H1 (cell line): Measurements from ENCODE around the gene TUBGCP3. TPM values are rescaled to one million over a fixed set of nuclear protein-coding genes. Genes with fewer than 3 reads are reported as not detected.

Source experiments
- CTCF ChIA-PET: fragments of 300-600 bp; sonication (Branson Sonifier 250); formaldehyde crosslinking; loops from one replicate; lab custom pipeline; 2021; ENCODE audit not compliant: partially characterized antibody; lab: Charles Lee
- POLR2A ChIA-PET: fragments of 300-600 bp; sonication (Branson Sonifier 250); formaldehyde crosslinking; loops from one replicate; lab custom pipeline; 2021; ENCODE audit warnings: inconsistent platforms; ENCODE audit not compliant: partially characterized antibody; lab: Charles Lee
- DNase-seq, 2 experiments: peaks; one replicate each; pipeline versions ENCODE4 v3.0.0 to v3.0.0-alpha.2; 2010 to 2022; ENCODE audit warnings: low spot score in 2 of 2, low read depth in 1 of 2, mixed read lengths in 1 of 2
- FAIRE-seq: peaks from 2 replicates; lab custom pipeline; 2011; peaks lifted over from hg19 to GRCh38; lab: Jason Lieb, UNC
- H2AFZ ChIP-seq: 2 replicates; pipeline ENCODE4 v1.8.1; 2012; ENCODE audit warnings: low read length, inconsistent platforms
- H2AK5ac ChIP-seq: 2 replicates; pipeline ENCODE4 v1.6.1; 2013; ENCODE audit warnings: low read depth, low read length
- H2BK120ac ChIP-seq: replicated peaks from 2 replicates; pipeline ENCODE3; 2013; ENCODE audit warnings: low read depth, low read length, inconsistent platforms
- H2BK12ac ChIP-seq: 2 replicates; pipeline ENCODE4 v1.6.1; 2013; ENCODE audit warnings: low read depth, low read length
- H2BK15ac ChIP-seq: 2 replicates; pipeline ENCODE4 v1.6.1; 2013; ENCODE audit warnings: low read length
- H2BK20ac ChIP-seq: 2 replicates; pipeline ENCODE4 v1.6.1; 2013; ENCODE audit warnings: low read length
- H2BK5ac ChIP-seq: 2 replicates; pipeline ENCODE4 v1.6.1; 2013; ENCODE audit warnings: low read depth, low read length
- H3K14ac ChIP-seq: 2 replicates; pipeline ENCODE4 v1.6.1; 2013; ENCODE audit warnings: inconsistent platforms; ENCODE audit not compliant: insufficient read length
- H3K18ac ChIP-seq: 2 replicates; pipeline ENCODE4 v1.6.1; 2013; ENCODE audit warnings: low read length; ENCODE audit errors: extremely low read depth
- H3K23ac ChIP-seq: 2 replicates; pipeline ENCODE4 v1.6.1; 2013; ENCODE audit warnings: inconsistent platforms; ENCODE audit not compliant: insufficient read length
- H3K23me2 ChIP-seq: 2 replicates; pipeline ENCODE4 v1.6.1; 2013; ENCODE audit warnings: low read depth, low read length
- H3K27ac ChIP-seq: 2 replicates; pipeline ENCODE4 v1.6.1; 2011; ENCODE audit warnings: low read depth, low read length, inconsistent platforms
- H3K27me3 ChIP-seq, 4 experiments: replicated peaks in 1 of 4; 1 replicate in 1 of 4; 2 replicates in 3 of 4; pipeline versions ENCODE4 v1.6.1 to v1.8.1; 2011 to 2013; ENCODE audit warnings: low read length in 3 of 4, mild to moderate bottlenecking in 3 of 4, inconsistent platforms in 2 of 4, mixed read lengths in 2 of 4, moderate library complexity in 1 of 4; ENCODE audit not compliant: control insufficient read depth in 3 of 4, insufficient read depth in 3 of 4; ENCODE audit errors: extremely low read depth in 1 of 4
- H3K36me3 ChIP-seq, 4 experiments: 2 replicates each; pipeline versions ENCODE4 v1.6.1 to v1.8.1; 2011 to 2013; ENCODE audit warnings: mild to moderate bottlenecking in 4 of 4, low read length in 3 of 4, moderate library complexity in 2 of 4, control low read depth in 1 of 4, inconsistent platforms in 1 of 4; ENCODE audit not compliant: insufficient read depth in 4 of 4, control insufficient read depth in 2 of 4
- H3K4ac ChIP-seq: replicated peaks from 2 replicates; pipeline ENCODE3; 2013; ENCODE audit warnings: low read length, low read depth, mixed read lengths, inconsistent platforms; ENCODE audit not compliant: insufficient read length
- H3K4me1 ChIP-seq, 4 experiments: replicated peaks in 1 of 4; 1 replicate in 1 of 4; 2 replicates in 3 of 4; pipeline versions ENCODE4 v1.6.1 to v1.8.1; 2011 to 2013; ENCODE audit warnings: low read length in 3 of 4, inconsistent platforms in 2 of 4, mixed read lengths in 1 of 4; ENCODE audit not compliant: insufficient read depth in 4 of 4, control insufficient read depth in 3 of 4
- H3K4me2 ChIP-seq, 2 experiments: 2 replicates each; pipeline versions ENCODE4 v1.6.1 to v1.8.1; 2011 to 2013; ENCODE audit warnings: low read depth in 2 of 2, low read length in 2 of 2, control low read depth in 1 of 2, inconsistent platforms in 1 of 2, mild to moderate bottlenecking in 1 of 2; ENCODE audit not compliant: insufficient read depth in 1 of 2
- H3K4me3 ChIP-seq, 4 experiments: fragments of 200-600, 300-600 bp in 1 of 4; sonication (generic), shearing (Covaris generic), sonication (Bioruptor Twin) in 1 of 4; 2 replicates each; pipeline versions ENCODE4 v1.5.1 to v1.8.1; 2011 to 2016; ENCODE audit warnings: low read length in 4 of 4, low read depth in 3 of 4, control low read depth in 2 of 4, inconsistent platforms in 2 of 4, mild to moderate bottlenecking in 2 of 4, mixed read lengths in 1 of 4, moderate library complexity in 1 of 4; ENCODE audit not compliant: insufficient read depth in 2 of 4; ENCODE audit errors: extremely low read depth in 1 of 4
- H3K56ac ChIP-seq: replicated peaks from 2 replicates; pipeline ENCODE3; 2013; ENCODE audit warnings: low read depth, mild to moderate bottlenecking, mixed read lengths, low read length, inconsistent platforms; ENCODE audit not compliant: insufficient read length
- H3K79me1 ChIP-seq: 2 replicates; pipeline ENCODE4 v1.6.1; 2013; ENCODE audit warnings: low read depth, low read length, control low read depth
- H3K79me2 ChIP-seq, 2 experiments: 2 replicates each; pipeline versions ENCODE4 v1.6.1 to v1.8.1; 2012 to 2013; ENCODE audit warnings: low read length in 2 of 2, mild to moderate bottlenecking in 2 of 2, inconsistent platforms in 1 of 2; ENCODE audit not compliant: insufficient read depth in 2 of 2, control insufficient read depth in 1 of 2
- H3K9ac ChIP-seq, 4 experiments: replicated peaks in 1 of 4; 1 replicate in 1 of 4; 2 replicates in 3 of 4; pipeline versions ENCODE4 v1.6.1 to v1.8.1; 2011 to 2013; ENCODE audit warnings: low read depth in 3 of 4, low read length in 3 of 4, control low read depth in 2 of 4, mild to moderate bottlenecking in 2 of 4, moderate library complexity in 2 of 4, inconsistent platforms in 1 of 4; ENCODE audit errors: extremely low read depth in 1 of 4
- H3K9me3 ChIP-seq, 2 experiments: 2 replicates each; pipeline versions ENCODE4 v1.6.1 to v1.8.1; 2012 to 2013; ENCODE audit warnings: mild to moderate bottlenecking in 2 of 2, moderate library complexity in 2 of 2, control low read depth in 1 of 2, inconsistent platforms in 1 of 2, low read depth in 1 of 2, low read length in 1 of 2, mixed read lengths in 1 of 2; ENCODE audit not compliant: insufficient read depth in 2 of 2
- H4K20me1 ChIP-seq, 2 experiments: replicated peaks in 1 of 2; 2 replicates each; pipeline versions ENCODE3 to v1.8.1; 2011 to 2013; ENCODE audit warnings: inconsistent platforms in 2 of 2, low read length in 2 of 2, mild to moderate bottlenecking in 1 of 2; ENCODE audit not compliant: insufficient read depth in 2 of 2, control insufficient read depth in 1 of 2
- H4K5ac ChIP-seq: 2 replicates; pipeline ENCODE4 v1.6.1; 2013; ENCODE audit warnings: low read length, low read depth, mixed read lengths, inconsistent platforms; ENCODE audit not compliant: insufficient read length
- H4K8ac ChIP-seq: 2 replicates; pipeline ENCODE4 v1.8.0; 2013; ENCODE audit warnings: mild to moderate bottlenecking, moderate library complexity, low read length, inconsistent platforms; ENCODE audit not compliant: insufficient read depth; ENCODE audit errors: extremely low read depth
- H4K91ac ChIP-seq: replicated peaks from 2 replicates; pipeline ENCODE3; 2013; ENCODE audit warnings: low read length, mixed read lengths, inconsistent platforms; ENCODE audit not compliant: insufficient read length
- CHD2 ChIP-seq: IDR thresholded peaks from 2 replicates; pipeline ENCODE4 v1.6.1; 2012; ENCODE audit warnings: low read length, improper control_type of control experiment
- GABPA ChIP-seq: IDR thresholded peaks from 2 replicates; pipeline ENCODE4 v1.6.1; 2011; ENCODE audit warnings: mild to moderate bottlenecking, low read length, moderate library complexity, borderline replicate concordance; ENCODE audit not compliant: insufficient read depth
- POLR2AphosphoS5 ChIP-seq: IDR thresholded peaks from 2 replicates; pipeline ENCODE4 v1.6.1; 2011; ENCODE audit warnings: low read depth, low read length
- RAD21 ChIP-seq, 2 experiments: IDR thresholded peaks in 1 of 2; conservative IDR thresholded peaks in 1 of 2; 2 replicates each; pipeline ENCODE4 v1.6.1; 2011; ENCODE audit warnings: low read depth in 2 of 2, low read length in 2 of 2, improper control_type of control experiment in 1 of 2, inconsistent platforms in 1 of 2, mild to moderate bottlenecking in 1 of 2, moderate library complexity in 1 of 2
- RNF2 ChIP-seq: fragments of 200-900, 300-1000 bp; sonication (generic); IDR thresholded peaks from 2 replicates; pipeline ENCODE4 v1.7.1; 2016; ENCODE audit warnings: borderline replicate concordance, low read depth, mild to moderate bottlenecking, antibody characterized with exemption, low read length; ENCODE audit not compliant: poor library complexity, severe bottlenecking; ENCODE audit errors: missing control alignments
- SIX5 ChIP-seq: IDR thresholded peaks from 2 replicates; pipeline ENCODE4 v1.6.1; 2011; ENCODE audit warnings: mild to moderate bottlenecking, low read depth, low read length
- SP4 ChIP-seq: IDR thresholded peaks from 2 replicates; pipeline ENCODE4 v1.6.1; 2012; ENCODE audit warnings: low read length, inconsistent platforms
- TBP ChIP-seq: IDR thresholded peaks from 2 replicates; pipeline ENCODE4 v1.6.1; 2011; ENCODE audit warnings: low read depth, low read length, improper control_type of control experiment
- WGBS, 2 experiments: shearing (Covaris generic) in 1 of 2; methylation state at CpG; one replicate each; pipeline versions ENCODE4 v1.1.6 to v1.1.7; 2013 to 2015; ENCODE audit warnings: low lambda C conversion rate in 2 of 2, mixed read lengths in 2 of 2, inconsistent platforms in 1 of 2, low coverage in 1 of 2, missing lambda C conversion rate in 1 of 2; ENCODE audit not compliant: insufficient replicate concordance in 2 of 2, insufficient coverage in 1 of 2, insufficient read length in 1 of 2; ENCODE audit errors: extremely low coverage in 1 of 2, missing lambda C conversion rate in 1 of 2; 5-methylcytosine and 5-hydroxymethylcytosine counted together
- polyA plus RNA-seq, 7 experiments: library from polyadenylated mRNA; depleted of rRNA in 3 of 7; stranded (reverse) in 5 of 7; unstranded in 2 of 7; fragments of >200 nt in 5 of 7; fragments of 200-250 nt in 2 of 7; gene quantifications; 1 replicate in 5 of 7; 2 replicates in 1 of 7; 4 replicates in 1 of 7; pipeline versions ENCODE4 v1.2.1 to v1.2.3, GENCODE V29; 2011 to 2013; ENCODE audit warnings: missing spikeins in 2 of 7, mixed read lengths in 2 of 7
- total RNA-seq: library from RNA; stranded (reverse); fragmentation: NEBNext Ultra II Directional; extraction: Animal tissue kit (Norgen Biotek cat#: 25700); gene quantifications from 2 replicates; pipeline ENCODE4 v1.2.1, GENCODE V29; 2021
- TF ChIP-seq, protein P1 (sequence below): IDR thresholded peaks from 2 replicates; pipeline ENCODE4 v1.6.1; 2011; ENCODE audit warnings: low read depth, mild to moderate bottlenecking, low read length; ENCODE audit not compliant: insufficient read depth

TUBGCP3 gene
- total and polyA plus RNA-seq, 2 of the 8 experiments (the other 6 are each of a cell fraction or from before 2014, with no cell fraction given) = 27.0 to 31.7 TPM

DNA sequence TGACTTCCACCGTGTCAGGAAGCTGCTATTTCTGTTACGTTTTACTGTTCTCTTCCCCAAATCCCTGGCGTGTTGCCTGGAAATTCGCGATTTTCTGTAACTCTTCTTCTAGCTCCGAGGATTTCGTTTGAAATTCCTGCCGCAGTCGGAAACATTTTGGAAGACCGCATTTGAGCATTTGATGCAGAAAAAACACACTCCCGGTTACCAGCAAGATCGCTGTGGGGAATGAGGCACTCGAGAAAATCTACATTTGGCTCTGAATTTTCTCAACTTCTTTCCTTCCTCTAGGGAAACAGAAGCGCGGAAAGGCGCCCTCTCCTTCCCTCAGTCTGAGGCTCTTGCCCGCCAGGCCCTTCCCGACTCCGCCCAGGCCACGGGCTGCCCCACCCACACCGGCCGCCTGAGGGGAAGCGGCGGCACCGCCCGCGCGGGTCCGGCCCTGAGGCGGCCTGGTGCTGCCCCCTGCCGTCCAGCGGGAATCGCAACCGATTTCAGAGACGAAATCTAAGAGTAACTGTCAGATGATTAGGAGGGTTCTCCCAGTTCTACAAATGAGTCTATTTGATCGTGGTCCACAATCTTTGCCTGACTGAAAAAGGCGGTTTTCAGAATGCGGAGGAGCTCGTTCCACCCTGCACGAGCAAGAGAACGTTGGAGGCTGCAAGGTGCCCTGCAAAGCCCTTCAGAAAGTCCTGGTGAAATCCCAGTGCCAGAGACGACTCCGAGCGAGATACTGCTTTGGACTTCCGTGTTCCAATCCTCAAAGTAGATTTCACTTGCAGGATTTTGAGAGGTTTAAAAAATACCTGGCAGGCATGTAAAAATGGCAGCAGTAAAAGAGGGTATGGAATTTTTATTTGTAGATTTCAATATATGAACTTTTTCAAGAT is 18.4 kb upstream of the TUBGCP3 start:
- H3K23ac ChIP-seq = no peak overlapping the region
- H3K9ac ChIP-seq = peak overlapping the region in 3 of 4 experiments; percentile 38 to 74 (median 58); a peak in 5 of 7 replicates
- H3K27ac ChIP-seq = peak overlapping the region; percentile 28; the same call in 1 of the 2 replicates
- peak overlapping the region; percentile 35 to 71 (median 50); a peak in 7 of 8 replicates for H3K4me3 ChIP-seq
- H2AK5ac ChIP-seq = no peak overlapping the region
- no peak overlapping the region for H3K14ac ChIP-seq
- H4K20me1 ChIP-seq = no peaks in the 10 kb centered on the region
- H3K79me2 ChIP-seq = no peaks in the 10 kb centered on the region
- H3K23me2 ChIP-seq = peaks cover 3% of the 10 kb centered on the region; the same call in 1 of the 2 replicates
- ChIA-PET POLR2A (interaction anchor here (0.9 to 2.4 kb wide), 7 partner anchors 9 to 105 kb away, joined by 3 to 14 read pairs (median 4); partner anchors contain the start of gene TUBGCP3), CTCF (interaction anchor here (0.6 to 2.7 kb wide), 22 partner anchors 9 to 252 kb away, joined by 3 to 14 read pairs (median 4); no protein-coding TSS in a partner anchor)
- 0 out of 2 replicates have a peak overlapping the region, but pooled peaks have one; percentile 9 for H2BK20ac ChIP-seq
- H3K27me3 ChIP-seq = peaks cover 0 to 6% (median 3%) of the 10 kb centered on the region in 4 experiments; a peak in 4 of 7 replicates
- no peaks in the 10 kb centered on the region for H3K9me3 ChIP-seq
- no peak overlapping the region for H2BK12ac ChIP-seq
- peak overlapping the region; percentile 42; the same call in 1 of the 2 replicates for H3K18ac ChIP-seq
- FAIRE-seq (no peak), DNase-seq (peak; percentile 57 to 98)
- H4K8ac ChIP-seq = no peak overlapping the region
- H3K79me1 ChIP-seq = no peaks in the 10 kb centered on the region
- peak overlapping the region; percentile 40 to 76 for H3K4me2 ChIP-seq
- H3K4me1 ChIP-seq = peaks cover 0 to 2% (median under 1%) of the 10 kb centered on the region in 4 experiments; a peak in 1 of 7 replicates
- H3K56ac ChIP-seq = peak overlapping the region; percentile 27
- WGBS, 2 experiments = 10% methylated on average over 45 of the region's 45 CpGs; no CpG with 5 or more reads in 1 of the 2 experiments
- no peak overlapping the region for H2BK15ac ChIP-seq
- no peak overlapping the region for H3K4ac ChIP-seq
- H2AFZ ChIP-seq = peak overlapping the region; percentile 77
- no peak overlapping the region for H4K91ac ChIP-seq
- no peaks in the 10 kb centered on the region for H3K36me3 ChIP-seq
- H2BK5ac ChIP-seq = 0 out of 2 replicates have a peak overlapping the region, but pooled peaks have one; percentile 31
- H4K5ac ChIP-seq = peak overlapping the region; percentile 27
- H2BK120ac ChIP-seq = peak overlapping the region; percentile 68
- peak; percentile 90 to 96 for TF ChIP-seq RAD21 (IDR thresholded peaks at IDR 0.05 in 1 of 2, conservative IDR thresholded peaks at IDR 0.05 in 1 of 2; ENCODE audit: low read depth in 2 of 2, low read length in 2 of 2)
- TF ChIP-seq CHD2 = no peak
- TF ChIP-seq POLR2AphosphoS5 = peak; percentile 80; the same call in 1 of the 2 replicates
- TF ChIP-seq RNF2 = no peak
- TF ChIP-seq GABPA = no peak
- no peak for TF ChIP-seq SP4
- no peak for TF ChIP-seq SIX5
- TF ChIP-seq TBP = peak; percentile 79
- TF ChIP-seq, protein P1, sequence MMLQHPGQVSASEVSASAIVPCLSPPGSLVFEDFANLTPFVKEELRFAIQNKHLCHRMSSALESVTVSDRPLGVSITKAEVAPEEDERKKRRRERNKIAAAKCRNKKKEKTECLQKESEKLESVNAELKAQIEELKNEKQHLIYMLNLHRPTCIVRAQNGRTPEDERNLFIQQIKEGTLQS = no peak
